ENCODE measurements around the gene EPHB1.

Gene EPHB1

DNA sequence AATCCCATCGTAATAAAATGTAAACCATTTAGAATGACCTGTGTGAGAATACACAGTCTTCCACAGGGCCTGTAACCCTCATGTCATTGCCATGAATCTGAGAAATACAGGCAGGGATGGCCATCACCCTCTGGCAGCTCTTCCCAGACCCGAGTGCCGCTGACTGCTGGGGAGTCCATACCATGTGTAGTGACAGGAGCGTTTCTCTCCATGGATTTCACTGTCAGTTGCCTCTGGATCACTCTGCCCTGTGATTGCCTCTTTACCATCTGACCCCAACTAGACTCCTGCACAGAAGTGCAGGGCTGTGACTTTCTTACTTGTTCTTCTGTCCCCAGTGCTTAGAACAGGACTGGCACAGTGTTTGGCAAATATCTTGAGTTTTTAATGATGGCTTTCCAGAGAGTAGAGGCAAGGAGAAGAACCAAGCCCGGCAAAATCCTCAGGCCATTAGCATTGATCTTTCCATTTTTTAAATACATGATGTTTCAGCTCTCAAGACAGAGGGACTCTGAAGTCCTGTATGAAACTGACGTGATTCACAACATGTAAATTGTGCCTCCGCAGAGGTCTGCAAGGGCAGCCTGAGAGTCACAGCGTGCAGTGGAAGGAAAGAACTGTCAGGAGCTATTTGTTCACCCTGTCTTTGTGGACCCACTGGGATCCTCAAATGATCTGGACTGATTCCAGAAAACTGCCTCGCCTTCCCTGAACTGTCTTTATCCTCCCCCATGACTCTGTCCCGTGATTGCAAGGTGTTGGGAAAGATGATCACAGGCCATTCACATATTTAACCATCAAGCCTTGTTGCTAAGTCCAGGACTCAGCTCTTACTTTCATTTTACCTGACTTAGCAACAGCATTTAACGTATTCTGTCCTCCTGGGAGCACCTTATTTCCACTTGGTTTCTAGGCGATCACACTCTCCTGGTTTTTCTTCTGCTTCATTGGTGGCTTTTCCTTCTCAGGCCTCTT is 354.9 kb downstream of the EPHB1 start:
- no peak overlapping the region for H3K4me3 ChIP-seq (ENCODE audit: control insufficient read depth, low read depth, low read length)
- no peak for DNase-seq (ENCODE audit: low read depth)
- TF ChIP-seq, protein P1, sequence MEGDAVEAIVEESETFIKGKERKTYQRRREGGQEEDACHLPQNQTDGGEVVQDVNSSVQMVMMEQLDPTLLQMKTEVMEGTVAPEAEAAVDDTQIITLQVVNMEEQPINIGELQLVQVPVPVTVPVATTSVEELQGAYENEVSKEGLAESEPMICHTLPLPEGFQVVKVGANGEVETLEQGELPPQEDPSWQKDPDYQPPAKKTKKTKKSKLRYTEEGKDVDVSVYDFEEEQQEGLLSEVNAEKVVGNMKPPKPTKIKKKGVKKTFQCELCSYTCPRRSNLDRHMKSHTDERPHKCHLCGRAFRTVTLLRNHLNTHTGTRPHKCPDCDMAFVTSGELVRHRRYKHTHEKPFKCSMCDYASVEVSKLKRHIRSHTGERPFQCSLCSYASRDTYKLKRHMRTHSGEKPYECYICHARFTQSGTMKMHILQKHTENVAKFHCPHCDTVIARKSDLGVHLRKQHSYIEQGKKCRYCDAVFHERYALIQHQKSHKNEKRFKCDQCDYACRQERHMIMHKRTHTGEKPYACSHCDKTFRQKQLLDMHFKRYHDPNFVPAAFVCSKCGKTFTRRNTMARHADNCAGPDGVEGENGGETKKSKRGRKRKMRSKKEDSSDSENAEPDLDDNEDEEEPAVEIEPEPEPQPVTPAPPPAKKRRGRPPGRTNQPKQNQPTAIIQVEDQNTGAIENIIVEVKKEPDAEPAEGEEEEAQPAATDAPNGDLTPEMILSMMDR (conservative IDR thresholded peaks at IDR 0.05; ENCODE audit: control insufficient read depth, insufficient read depth, low read depth, low read length) = no peak

DNA sequence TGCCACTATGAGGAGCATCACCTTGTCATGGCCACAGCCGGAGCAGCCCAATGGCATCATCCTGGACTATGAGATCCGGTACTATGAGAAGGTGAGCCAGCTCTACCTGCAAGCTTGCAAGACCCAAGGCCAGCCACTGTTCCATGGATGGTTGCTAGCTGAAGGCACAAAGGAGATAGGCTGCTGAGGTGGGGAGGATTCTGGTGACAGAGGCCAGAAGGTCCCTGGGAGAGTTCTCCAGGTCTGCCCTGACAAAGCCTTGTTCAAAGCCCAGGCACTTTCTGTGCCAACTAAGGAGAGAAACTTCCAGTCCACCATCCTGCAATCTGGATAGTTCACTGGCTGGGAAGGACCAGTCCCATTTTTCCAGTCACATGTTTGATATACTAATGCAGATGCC is 359.1 kb downstream of the EPHB1 start:
- TF ChIP-seq, protein P1 (conservative IDR thresholded peaks at IDR 0.05; ENCODE audit: control insufficient read depth, insufficient read depth, low read depth, low read length) = no peak
- no peak for DNase-seq (ENCODE audit: low read depth)
- H3K4me3 ChIP-seq (ENCODE audit: control insufficient read depth, low read depth, low read length) = no peak overlapping the region

DNA sequence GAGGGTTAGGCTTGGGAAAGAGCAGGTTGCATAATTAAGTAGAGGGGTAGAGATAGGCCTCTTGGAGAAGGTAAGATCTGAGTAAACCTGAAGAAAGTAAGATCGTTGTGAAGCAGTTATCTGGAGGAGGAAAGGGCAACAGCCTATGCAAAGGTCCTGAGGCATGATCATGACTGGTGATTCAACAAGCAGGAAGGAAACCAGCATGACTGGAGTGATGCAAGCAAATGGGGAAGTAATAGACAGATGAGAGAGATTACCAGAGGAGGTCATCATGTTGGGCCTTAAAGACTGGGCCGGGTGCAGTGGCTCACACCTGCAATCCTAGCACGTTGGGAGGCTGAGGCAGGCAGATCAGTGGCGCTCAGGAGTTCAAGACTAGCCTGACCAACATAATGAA is 360.2 kb downstream of the EPHB1 start:
- TF ChIP-seq, protein P1 (conservative IDR thresholded peaks at IDR 0.05; ENCODE audit: control insufficient read depth, insufficient read depth, low read depth, low read length) = no peak
- H3K4me3 ChIP-seq (ENCODE audit: control insufficient read depth, low read depth, low read length) = no peak overlapping the region
- no peak for DNase-seq (ENCODE audit: low read depth)

DNA sequence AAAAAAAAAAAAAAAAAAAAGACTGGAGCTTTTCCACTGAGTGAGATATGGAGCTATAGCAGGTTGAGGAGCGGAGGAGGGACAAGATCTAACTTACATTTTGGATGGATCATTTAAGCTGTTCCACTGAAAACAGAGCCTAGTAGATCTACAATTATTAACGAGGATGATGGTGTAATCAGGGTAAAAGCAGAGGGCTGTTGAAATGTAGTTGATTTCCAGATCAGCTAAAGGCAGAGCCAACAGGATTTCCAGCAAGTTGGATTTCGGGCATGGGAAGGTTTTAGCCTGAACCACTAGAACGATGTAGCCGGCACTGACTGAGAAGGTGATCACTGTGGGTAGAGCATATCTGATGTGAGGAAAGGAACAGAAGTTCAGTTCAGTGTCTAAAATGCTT is 360.7 kb downstream of the EPHB1 start:
- no peak overlapping the region for H3K4me3 ChIP-seq (ENCODE audit: control insufficient read depth, low read depth, low read length)
- TF ChIP-seq, protein P1 (conservative IDR thresholded peaks at IDR 0.05; ENCODE audit: control insufficient read depth, insufficient read depth, low read depth, low read length) = no peak
- no peak for DNase-seq (ENCODE audit: low read depth)

DNA sequence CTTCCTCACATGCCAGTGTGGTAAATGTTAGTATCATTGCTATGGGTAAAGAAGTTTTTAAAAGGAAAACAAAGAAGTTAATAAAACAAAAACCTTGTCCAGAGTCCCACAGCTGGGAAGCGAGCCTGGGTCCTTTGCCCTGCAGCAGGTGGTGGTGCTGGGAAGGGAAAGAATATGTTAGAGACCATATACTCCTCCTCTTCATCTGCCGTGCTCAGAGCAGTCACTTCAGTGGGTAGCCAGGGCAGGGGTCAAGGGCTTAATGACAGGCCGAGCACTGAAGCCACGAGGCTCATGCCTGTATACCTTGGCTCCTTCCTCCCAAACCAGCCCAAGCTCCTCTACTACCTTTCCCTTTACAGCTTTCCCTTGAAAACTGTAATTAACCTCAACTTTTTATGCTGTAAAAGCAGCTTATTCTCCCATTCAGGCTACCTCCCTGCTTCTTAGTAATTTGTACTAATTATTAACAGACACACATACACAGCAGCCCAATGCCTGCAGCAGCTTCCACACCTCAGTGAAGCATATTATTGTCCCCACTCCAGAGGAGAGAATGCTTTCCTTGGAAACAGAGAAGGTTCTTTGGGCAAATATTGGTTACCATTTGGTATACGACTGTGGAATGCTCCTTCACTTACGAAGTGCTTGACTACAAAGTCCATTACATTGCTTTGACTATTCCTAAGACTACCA is 362.1 kb downstream of the EPHB1 start:
- TF ChIP-seq, protein P1 (conservative IDR thresholded peaks at IDR 0.05; ENCODE audit: control insufficient read depth, insufficient read depth, low read depth, low read length) = no peak
- DNase-seq (ENCODE audit: low read depth) = no peak
- H3K4me3 ChIP-seq (ENCODE audit: control insufficient read depth, low read depth, low read length) = no peak overlapping the region

DNA sequence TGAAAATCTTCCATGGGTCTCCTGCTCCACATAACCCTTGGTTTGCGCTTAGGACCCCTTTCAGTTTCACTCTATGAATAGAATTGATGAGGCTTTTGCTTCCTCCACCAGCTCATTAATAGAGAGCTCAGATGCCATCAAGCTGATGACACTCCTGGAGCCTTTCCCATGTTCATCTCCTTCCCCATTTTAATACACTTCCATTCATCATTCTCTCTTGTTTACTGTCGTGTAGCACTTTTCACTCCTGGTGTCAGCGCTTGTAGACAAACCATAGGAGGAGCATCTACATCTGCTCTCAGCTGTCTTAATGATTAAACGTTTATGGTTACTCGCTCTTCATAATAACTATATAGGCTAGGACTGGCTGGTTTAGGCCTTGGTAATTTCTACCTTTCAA is 363.5 kb downstream of the EPHB1 start:
- no peak for DNase-seq (ENCODE audit: low read depth)
- H3K4me3 ChIP-seq (ENCODE audit: control insufficient read depth, low read depth, low read length) = no peak overlapping the region
- TF ChIP-seq, protein P1 (conservative IDR thresholded peaks at IDR 0.05; ENCODE audit: control insufficient read depth, insufficient read depth, low read depth, low read length) = no peak

All from fibroblast of mammary gland (primary cell).